NCI-H446 treated with DMSO at 0.1 percent for 48 hours (cell line): ENCODE data around the gene SCTR.

Experiments
- DNase-seq: peaks from one replicate; lab custom pipeline; 2025; lab: John Stamatoyannopoulos, UW

SCTR gene

GRCh38 chr2:119523952-119524694 is at the start of gene SCTR:
Gene SCTR (minus strand): TSS chr2:119524483. CDS start chr2:119524226, 257 bp downstream.
- no peak for DNase-seq

- DNase-seq = no peak
Measured at GRCh38 chr2:119567292-119567691, 43.0 kb upstream of the SCTR start.

- DNase-seq = no peak
Measured at GRCh38 chr2:119565481-119565880, 41.2 kb upstream of the SCTR start.

- DNase-seq = no peak
Measured at GRCh38 chr2:119553687-119554344, 29.5 kb upstream of the SCTR start.

- no peak for DNase-seq
Measured at GRCh38 chr2:119552902-119553301, 28.6 kb upstream of the SCTR start.

- DNase-seq = no peak
Measured at GRCh38 chr2:119550856-119551255, 26.6 kb upstream of the SCTR start.

- DNase-seq = no peak
Measured at GRCh38 chr2:119550346-119550745, 26.1 kb upstream of the SCTR start.

- peak; percentile 76 for DNase-seq
Measured at GRCh38 chr2:119549241-119549640, 25.0 kb upstream of the SCTR start.

- peak; percentile 23 for DNase-seq
Measured at GRCh38 chr2:119548516-119549120, 24.3 kb upstream of the SCTR start.

- DNase-seq = no peak
Measured at GRCh38 chr2:119546447-119546767, 22.1 kb upstream of the SCTR start.

- no peak for DNase-seq
Measured at GRCh38 chr2:119545754-119546446, 21.6 kb upstream of the SCTR start.

- DNase-seq = no peak
Measured at GRCh38 chr2:119544939-119545475, 20.7 kb upstream of the SCTR start.

GRCh38 chr2:119544075-119544938 is 20.0 kb upstream of the SCTR start, which contains the start of gene CFAP221:
Gene CFAP221 (plus strand): TSS chr2:119544449. CDS start chr2:119546132, 1,683 bp downstream.
- DNase-seq = peak; percentile 24

GRCh38 chr2:119541476-119541875 is 17.2 kb upstream of the SCTR start:
- no peak for DNase-seq

GRCh38 chr2:119537792-119538191 is 13.5 kb upstream of the SCTR start:
- no peak for DNase-seq

GRCh38 chr2:119536707-119537106 is 12.4 kb upstream of the SCTR start:
- no peak for DNase-seq

- no peak for DNase-seq
Measured at GRCh38 chr2:119536211-119536610, 11.9 kb upstream of the SCTR start.

GRCh38 chr2:119533560-119533959 is 9.3 kb upstream of the SCTR start:
- DNase-seq = no peak

- DNase-seq = no peak
Measured at GRCh38 chr2:119531292-119531691, 7.0 kb upstream of the SCTR start.

- DNase-seq = no peak
Measured at GRCh38 chr2:119527999-119528398, 3.7 kb upstream of the SCTR start.

GRCh38 chr2:119525614-119526013 is 1.3 kb upstream of the SCTR start:
- DNase-seq = no peak
